Measurements from ENCODE around the gene HM13. TPM values are rescaled to one million over a fixed set of nuclear protein-coding genes. Genes with fewer than 3 reads are reported as not detected.
A peak's percentile ranks its signal among the peaks of the same experiment; 100 is the strongest.

HM13 gene
- total and polyA plus RNA-seq, 2 of the 13 experiments (the other 11 are each of a cell fraction or from before 2014, with no cell fraction given), result 118 to 243 TPM

GRCh38 chr20:31514154-31515071, at the start of gene HM13 (continued):
- TF ChIP-seq ZNF503 (CRISPR knock-in tag; IDR thresholded peaks at IDR 0.05), result peak; percentile 88
- peak; percentile 74; the same call in 1 of the 2 replicates for TF ChIP-seq ZNF484 (CRISPR knock-in tag; IDR thresholded peaks at IDR 0.05; ENCODE audit: borderline replicate concordance, low read depth)
- peak; percentile 67; the same call in 1 of the 2 replicates for TF ChIP-seq ZNF235 (CRISPR knock-in tag; IDR thresholded peaks at IDR 0.05; ENCODE audit: borderline replicate concordance)
- TF ChIP-seq TFE3 (CRISPR knock-in tag; IDR thresholded peaks at IDR 0.05), result peak; percentile 71
- TF ChIP-seq ZNF549 (CRISPR knock-in tag; IDR thresholded peaks at IDR 0.05), result 0 out of 2 replicates have a peak, but pooled peaks have one; percentile 77
- peak; percentile 84 for TF ChIP-seq BHLHE40 (IDR thresholded peaks at IDR 0.05; ENCODE audit: low read length)
- no peak; the same call in 1 of the 2 replicates for TF ChIP-seq CSRNP1 (CRISPR knock-in tag; IDR thresholded peaks at IDR 0.05)
- TF ChIP-seq KDM5A (IDR thresholded peaks at IDR 0.05; ENCODE audit: borderline replicate concordance, low read length), result peak; percentile 95
- no peak for TF ChIP-seq PRPF4 (IDR thresholded peaks at IDR 0.05; ENCODE audit: low read depth, low read length, poor library complexity, severe bottlenecking)
- TF ChIP-seq ARHGAP35 (CRISPR knock-in tag; IDR thresholded peaks at IDR 0.05; ENCODE audit: borderline replicate concordance), result peak; percentile 90
- no peak for TF ChIP-seq PLRG1 (conservative IDR thresholded peaks at IDR 0.05)
- TF ChIP-seq TBX3 (IDR thresholded peaks at IDR 0.05; ENCODE audit: borderline replicate concordance), result no peak
- peak; percentile 87 for TF ChIP-seq GATAD1 (CRISPR knock-in tag; IDR thresholded peaks at IDR 0.05)
- TF ChIP-seq SAFB2 (CRISPR knock-in tag; IDR thresholded peaks at IDR 0.05; ENCODE audit: borderline replicate concordance, low read depth), result peak; percentile 63
- TF ChIP-seq ZNF547 (CRISPR knock-in tag; IDR thresholded peaks at IDR 0.05), result peak; percentile 77
- TF ChIP-seq ZNF263 (CRISPR knock-in tag; IDR thresholded peaks at IDR 0.05), result peak; percentile 79
- TF ChIP-seq DNMT3B (CRISPR knock-in tag; conservative IDR thresholded peaks at IDR 0.05), result peak; percentile 86
- peak; percentile 19; the same call in 1 of the 2 replicates for TF ChIP-seq HOMEZ (CRISPR knock-in tag; IDR thresholded peaks at IDR 0.05; ENCODE audit: low read depth)
- TF ChIP-seq TAF1 (CRISPR knock-in tag; IDR thresholded peaks at IDR 0.05), result peak; percentile 98
- peak; percentile 89; the same call in 1 of the 2 replicates for TF ChIP-seq ZNF414 (CRISPR knock-in tag; IDR thresholded peaks at IDR 0.05)
- no peak for TF ChIP-seq NFIB (CRISPR knock-in tag; IDR thresholded peaks at IDR 0.05; ENCODE audit: borderline replicate concordance)
- peak; percentile 97 for TF ChIP-seq TBX2 (CRISPR knock-in tag; IDR thresholded peaks at IDR 0.05; ENCODE audit: borderline replicate concordance)

Data from HepG2 (cell line).